HG03521 (cell line): ENCODE results near the gene RLN1.
"Not testable (repeated sequence)": the region's sequence is repeated elsewhere in the genome, so short reads cannot be mapped to it uniquely, and the experiment has no call there.

Experiments used
- ATAC-seq: cut with Tn5 transposase; IDR thresholded peaks from one replicate; pipeline ENCODE4 v1.9.1; 2021; ENCODE audit warnings: mild to moderate bottlenecking, moderate library complexity; ENCODE audit not compliant: unreplicated experiment

Gene RLN1

DNA sequence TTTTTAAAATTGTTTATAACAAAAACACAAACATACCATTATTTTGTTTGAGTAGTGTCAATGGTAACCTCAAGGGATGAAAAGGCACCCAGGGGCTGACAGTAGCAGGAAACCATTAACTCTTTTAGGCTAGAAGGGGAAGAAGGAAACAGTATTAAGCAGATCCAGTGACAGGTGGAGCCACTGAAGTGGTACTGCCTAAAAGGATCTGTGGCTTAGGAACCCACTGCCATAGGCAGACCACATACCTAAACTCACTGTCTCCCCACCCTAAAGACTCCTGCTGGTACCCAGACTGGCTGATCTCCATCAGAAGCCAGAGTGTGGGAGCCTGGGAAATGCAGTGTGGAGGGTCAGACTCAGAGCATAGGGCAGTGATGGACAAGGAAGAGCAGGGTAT is 13.5 kb downstream of the RLN1 start:
- no peak for ATAC-seq

DNA sequence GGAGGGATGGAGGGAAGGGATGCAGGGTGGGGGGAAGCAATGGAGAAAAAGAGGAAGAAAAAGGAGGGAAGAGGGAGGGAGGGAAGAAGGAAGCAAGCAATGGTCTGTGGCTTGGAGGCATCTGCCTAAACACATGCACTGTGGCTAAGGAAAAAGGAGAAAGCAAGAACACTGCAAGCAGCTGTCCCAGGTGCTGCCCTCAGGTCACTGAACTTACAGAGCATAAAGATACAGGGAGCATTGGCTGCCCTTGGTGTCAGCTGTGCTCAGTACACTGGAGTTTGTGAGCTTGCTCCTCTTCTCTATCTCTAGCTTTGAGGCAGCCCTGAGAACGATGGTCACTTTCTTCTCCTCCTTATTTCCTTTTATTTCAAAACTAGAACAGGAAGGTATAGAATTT is 18.1 kb downstream of the RLN1 start:
- not testable (repeated sequence) for ATAC-seq

DNA sequence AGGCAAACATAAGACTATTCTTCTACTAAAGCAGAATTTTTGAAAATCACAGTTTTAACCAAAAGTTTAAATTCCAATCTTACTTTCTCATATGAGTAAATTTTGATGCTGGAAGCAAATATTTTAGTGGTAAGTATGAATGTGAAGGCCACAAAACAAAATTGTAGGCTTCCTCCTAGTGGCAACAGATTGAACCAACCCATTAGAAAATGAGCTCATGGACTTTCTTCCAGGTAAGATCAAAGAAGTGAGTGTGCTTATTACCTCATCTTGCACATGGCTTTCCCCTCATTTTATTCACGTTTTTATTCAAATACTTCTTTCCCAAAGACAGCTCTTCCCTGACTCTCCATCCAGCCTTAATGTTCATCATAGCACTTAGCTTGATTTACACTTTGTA is 18.6 kb downstream of the RLN1 start:
- no peak for ATAC-seq

DNA sequence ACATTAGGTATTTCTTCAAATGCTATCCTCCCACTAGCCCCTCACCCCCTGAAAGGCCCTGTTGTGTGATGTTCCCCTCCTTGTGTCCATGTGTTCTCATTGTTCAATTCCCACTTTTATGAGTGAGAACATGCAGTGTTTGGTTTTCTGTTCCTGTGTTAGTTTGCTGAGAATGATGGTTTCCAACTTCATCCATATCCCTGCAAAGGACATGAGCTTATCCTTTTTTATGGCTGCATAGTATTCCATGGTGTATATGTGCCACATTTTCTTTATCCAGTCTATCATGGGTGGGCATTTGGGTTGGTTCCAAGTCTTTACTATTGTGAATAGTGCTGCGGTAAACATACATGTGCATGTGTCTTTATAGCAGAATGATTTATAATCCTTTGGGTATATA is 23.3 kb downstream of the RLN1 start:
- ATAC-seq = not testable (repeated sequence)

DNA sequence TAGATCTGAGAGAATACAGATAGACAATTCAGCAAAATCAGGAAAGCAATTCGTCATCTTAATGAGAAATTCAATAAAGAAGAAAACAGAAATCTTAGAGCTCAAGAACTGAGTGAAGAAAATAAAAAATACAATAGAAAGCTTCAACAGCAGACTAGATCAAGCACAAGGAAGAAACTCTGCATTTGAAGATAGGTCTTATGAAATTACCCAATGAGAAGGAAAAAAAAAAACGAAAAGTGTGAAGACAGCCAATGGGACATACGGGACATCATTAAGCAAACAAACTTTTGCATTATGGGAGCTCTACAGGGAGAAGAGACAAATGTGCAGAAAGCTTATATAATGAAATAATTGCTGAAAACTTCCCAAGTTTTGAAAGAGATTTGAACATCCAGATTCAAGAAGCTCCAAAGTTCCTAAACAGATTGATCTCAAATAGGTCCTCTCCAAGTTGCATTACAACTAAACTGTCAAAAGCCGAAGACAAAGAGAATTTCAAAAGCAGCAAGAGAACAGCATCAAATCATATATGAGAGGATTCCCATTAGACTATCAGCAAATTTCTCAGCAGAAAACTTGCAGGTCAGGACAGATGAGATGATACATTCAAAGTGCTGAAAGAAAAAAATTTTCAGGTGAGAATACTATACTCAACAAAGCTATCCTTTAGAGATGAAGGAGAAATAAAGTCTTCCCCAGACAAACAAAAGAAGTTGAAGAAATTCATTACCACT is 24.3 kb downstream of the RLN1 start:
- no peak for ATAC-seq

DNA sequence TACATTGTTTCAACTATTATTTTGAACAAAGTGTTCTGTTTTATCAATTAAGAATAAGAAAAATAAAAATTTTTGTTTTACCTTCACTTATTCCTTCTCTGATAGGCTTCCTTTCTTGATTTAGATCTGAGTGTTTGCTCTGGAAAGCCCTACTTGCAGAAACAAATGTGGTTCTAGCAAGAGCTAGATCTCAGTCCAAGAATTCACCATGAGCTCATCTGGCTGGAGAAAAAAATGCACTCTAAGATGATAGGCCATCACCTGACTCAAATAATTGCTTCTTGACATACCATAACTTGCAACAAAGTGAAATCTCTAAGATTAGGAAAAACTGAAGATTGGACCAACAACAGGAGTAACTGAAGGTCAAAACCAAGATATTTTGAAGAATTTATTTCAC is 28.8 kb downstream of the RLN1 start:
- ATAC-seq = no peak

DNA sequence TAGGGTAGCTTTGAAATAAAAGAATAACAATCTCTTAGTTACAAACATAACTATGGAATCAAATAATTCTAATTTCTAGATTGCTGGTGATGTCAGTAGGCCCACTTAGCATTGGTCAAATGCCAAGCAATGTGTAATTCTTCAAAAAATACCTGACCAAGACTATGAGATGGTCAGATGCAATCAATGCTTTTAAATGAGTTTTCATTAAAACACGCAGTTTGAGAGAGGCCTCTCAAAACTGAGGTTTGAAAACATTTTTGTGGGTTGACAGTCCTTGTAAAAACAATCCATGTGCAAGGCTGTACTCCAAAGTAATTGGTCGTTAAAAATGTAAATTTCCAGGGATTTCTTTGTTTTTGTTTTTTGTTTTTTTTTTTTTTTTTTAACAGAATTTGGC is 33.9 kb downstream of the RLN1 start:
- ATAC-seq = no peak

DNA sequence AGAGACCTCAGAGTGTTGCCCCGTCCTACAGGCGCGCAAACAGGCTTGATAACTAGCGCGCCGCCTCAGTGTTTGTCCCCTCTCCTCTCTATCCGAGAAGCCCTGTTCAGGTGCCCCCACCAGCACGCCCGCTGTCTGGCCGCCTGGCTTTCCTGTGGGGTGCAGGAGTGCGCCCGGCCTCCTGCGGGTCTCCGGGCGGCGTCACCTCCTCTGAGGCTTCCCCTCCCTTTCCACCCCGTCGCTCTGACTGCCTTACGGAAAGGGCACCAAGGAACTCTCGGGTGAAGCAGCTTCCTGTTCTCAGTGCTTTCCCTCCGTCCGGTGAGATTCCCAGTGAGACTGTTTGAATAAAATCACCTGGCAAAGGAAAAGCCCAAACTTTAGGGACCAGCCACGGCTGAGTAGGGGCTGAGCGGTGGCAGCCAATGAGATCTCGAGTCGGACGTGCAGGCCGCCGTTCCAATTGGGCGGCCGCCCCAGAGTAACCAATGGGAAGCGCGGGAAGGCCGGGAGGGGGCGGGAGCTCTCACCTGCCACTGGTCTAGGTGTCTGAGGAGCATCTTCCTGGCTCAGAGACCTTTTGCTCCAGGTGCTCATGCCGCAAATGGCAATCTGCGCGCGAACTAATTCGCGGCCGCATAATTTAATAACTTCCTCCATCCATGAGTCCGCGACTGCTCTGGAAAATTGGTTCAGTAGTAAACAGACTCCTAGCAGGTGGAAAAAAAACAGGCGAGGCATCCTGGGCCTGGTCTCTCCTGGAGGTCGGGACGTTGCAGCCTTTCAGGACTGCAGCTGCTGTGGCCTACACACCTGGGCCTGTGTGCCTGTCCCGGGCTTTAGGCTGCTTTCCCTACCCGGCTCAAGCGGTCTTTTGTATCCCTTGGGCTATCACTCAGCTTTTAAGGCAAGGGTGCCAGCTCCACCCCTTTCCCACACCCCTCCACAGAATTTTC is 35.6 kb downstream of the RLN1 start, which contains the start of gene RLN2:
TSS of gene RLN2 (minus strand) at position 877 of the 956 bp plus-strand sequence. CDS start at position 741, 136 bp downstream.
- ATAC-seq = peak; percentile 99

DNA sequence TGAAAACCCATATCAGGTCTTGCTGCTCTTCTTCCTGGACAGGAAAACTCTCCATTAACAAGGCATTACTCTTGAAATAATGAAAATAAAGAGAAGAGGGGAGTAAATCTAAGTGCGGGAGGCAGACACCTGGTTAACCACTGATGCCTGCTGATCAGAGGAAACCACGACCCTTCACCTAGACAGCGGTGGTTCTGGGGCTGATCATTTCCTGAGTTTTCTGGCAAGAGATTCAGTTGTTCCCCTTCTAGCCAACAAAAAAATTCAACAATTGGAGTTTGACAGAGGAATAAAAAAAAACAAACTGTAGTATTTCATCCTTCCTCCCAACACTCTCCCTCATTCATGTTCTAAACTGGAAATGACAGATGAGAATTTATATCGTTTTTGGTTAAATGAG is 38.1 kb downstream of the RLN1 start:
- no peak for ATAC-seq

DNA sequence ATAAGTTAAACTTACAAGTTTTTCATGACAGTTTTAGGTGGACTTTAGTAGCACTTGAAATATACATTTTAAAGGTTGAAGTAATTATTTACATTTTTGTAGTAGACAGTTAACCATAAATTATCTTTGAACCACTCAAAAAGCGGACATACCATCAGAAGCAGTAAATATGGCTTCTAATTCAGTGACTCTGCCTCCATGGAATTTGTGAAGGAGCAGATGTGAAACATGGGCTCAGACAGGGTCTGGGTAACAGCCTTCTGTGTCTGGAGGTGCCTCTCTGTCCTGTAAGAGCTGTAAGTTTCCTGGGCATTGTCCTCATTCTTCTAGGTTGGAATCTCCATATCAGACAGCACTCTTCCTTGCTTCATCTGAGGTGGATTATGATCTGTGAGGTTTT is 47.5 kb downstream of the RLN1 start:
- ATAC-seq = no peak

DNA sequence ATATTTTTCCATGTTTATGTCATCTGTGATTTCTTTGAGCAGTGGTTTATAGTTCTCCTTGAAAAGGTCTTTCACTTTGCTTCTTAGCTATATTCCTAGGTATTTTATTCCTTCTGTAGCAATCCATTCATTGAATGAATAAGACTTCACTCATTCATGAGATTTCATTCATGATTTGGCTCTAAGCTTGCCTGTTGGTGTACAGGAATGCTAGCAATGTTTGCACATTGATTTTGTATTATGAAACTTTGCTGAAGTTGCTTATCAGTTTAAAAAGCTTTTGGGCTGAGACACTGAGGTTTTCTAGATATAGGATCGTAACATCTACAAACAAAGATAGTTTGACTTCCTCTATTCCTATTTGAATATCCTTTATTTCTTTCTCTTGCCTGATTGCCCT is 51.1 kb downstream of the RLN1 start:
- no peak for ATAC-seq

DNA sequence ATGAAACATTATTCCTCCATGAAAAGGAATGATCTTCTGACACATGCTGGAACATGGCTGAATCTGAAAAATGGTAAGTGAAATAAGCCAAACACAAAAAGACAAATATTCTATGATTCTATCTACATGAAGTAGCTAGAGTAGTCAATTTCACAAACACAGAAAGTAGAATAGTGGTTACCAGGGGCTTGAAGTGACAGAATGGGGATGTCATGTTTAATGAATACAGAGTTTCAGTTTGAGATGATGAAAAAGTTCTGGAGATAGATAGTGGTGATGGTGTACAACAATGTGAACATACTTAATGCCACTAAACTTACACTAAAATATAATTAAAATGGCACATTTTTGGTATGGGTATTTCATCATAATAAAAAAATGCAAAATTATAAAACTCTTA is 53.4 kb downstream of the RLN1 start:
- no peak for ATAC-seq
